Mesenchymal stem cell (in vitro differentiated cells and primary cell): ENCODE results near the gene ATG9A.
"Not testable (repeated sequence)": the region's sequence is repeated elsewhere in the genome, so short reads cannot be mapped to it uniquely, and the experiment has no call there.

Experiments
- DNase-seq: peaks from one replicate; pipeline ENCODE4 v3.0.0-alpha.2; 2013
- H2AFZ ChIP-seq: one replicate; pipeline ENCODE4 v1.6.1; 2013; ENCODE audit warnings: low read depth, mild to moderate bottlenecking, control low read depth, inconsistent platforms, low read length, moderate library complexity
- H2AK5ac ChIP-seq: 2 replicates; pipeline ENCODE4 v1.6.1; 2013; ENCODE audit warnings: low read length, moderate library complexity, mild to moderate bottlenecking, inconsistent platforms; ENCODE audit not compliant: severe bottlenecking
- H2BK120ac ChIP-seq: one replicate; pipeline ENCODE4 v1.6.1; 2013; ENCODE audit warnings: low read depth, mild to moderate bottlenecking, inconsistent platforms, low read length, moderate library complexity
- H2BK12ac ChIP-seq, 2 experiments: one replicate each; pipeline ENCODE4 v1.6.1; 2013; ENCODE audit warnings: inconsistent platforms in 2 of 2, low read length in 2 of 2, mild to moderate bottlenecking in 2 of 2, moderate library complexity in 2 of 2, control low read depth in 1 of 2
- H2BK15ac ChIP-seq: one replicate; pipeline ENCODE4 v1.6.1; 2013; ENCODE audit warnings: mild to moderate bottlenecking, low read depth, inconsistent platforms; ENCODE audit not compliant: poor library complexity, severe bottlenecking
- H2BK5ac ChIP-seq: 2 replicates; pipeline ENCODE4 v1.6.1; 2013; ENCODE audit warnings: low read depth, mild to moderate bottlenecking, low read length, control low read depth, inconsistent platforms; ENCODE audit not compliant: poor library complexity, severe bottlenecking
- H3K14ac ChIP-seq, 2 experiments: one replicate each; pipeline ENCODE4 v1.6.1; 2013; ENCODE audit warnings: inconsistent platforms in 2 of 2, low read length in 2 of 2, control low read depth in 1 of 2, mild to moderate bottlenecking in 1 of 2, moderate library complexity in 1 of 2
- H3K18ac ChIP-seq, 2 experiments: one replicate each; pipeline ENCODE4 v1.6.1; 2013; ENCODE audit warnings: inconsistent platforms in 2 of 2, low read length in 2 of 2, control low read depth in 1 of 2, low read depth in 1 of 2, mild to moderate bottlenecking in 1 of 2
- H3K23ac ChIP-seq, 2 experiments: one replicate each; pipeline ENCODE4 v1.6.1; 2013; ENCODE audit warnings: inconsistent platforms in 2 of 2, low read length in 2 of 2, mild to moderate bottlenecking in 2 of 2, moderate library complexity in 2 of 2, control low read depth in 1 of 2
- H3K27ac ChIP-seq: 2 replicates; pipeline ENCODE4 v1.5.1; 2013; ENCODE audit warnings: mild to moderate bottlenecking, moderate library complexity, low read length, control low read depth, inconsistent platforms; ENCODE audit not compliant: poor library complexity, severe bottlenecking
- H3K27me3 ChIP-seq, 2 experiments: 2 replicates each; pipeline versions ENCODE4 v1.6.1 to v1.7.0; 2013; ENCODE audit warnings: low read length in 2 of 2, mild to moderate bottlenecking in 2 of 2, moderate library complexity in 2 of 2, control low read depth in 1 of 2, inconsistent platforms in 1 of 2; ENCODE audit not compliant: control insufficient read depth in 1 of 2, insufficient read depth in 1 of 2
- H3K36me3 ChIP-seq, 2 experiments: 2 replicates each; pipeline versions ENCODE4 v1.6.1 to v1.7.0; 2013; ENCODE audit warnings: low read length in 2 of 2, control low read depth in 1 of 2, inconsistent platforms in 1 of 2, low read depth in 1 of 2, mild to moderate bottlenecking in 1 of 2; ENCODE audit not compliant: insufficient read depth in 2 of 2, control insufficient read depth in 1 of 2
- H3K4ac ChIP-seq, 2 experiments: one replicate each; pipeline ENCODE4 v1.6.1; 2013; ENCODE audit warnings: inconsistent platforms in 2 of 2, low read length in 2 of 2, mild to moderate bottlenecking in 2 of 2, moderate library complexity in 2 of 2, control low read depth in 1 of 2, low read depth in 1 of 2
- H3K4me1 ChIP-seq: 2 replicates; pipeline ENCODE4 v1.6.1; 2013; ENCODE audit warnings: low read depth, low read length, control low read depth; ENCODE audit not compliant: control insufficient read depth, insufficient read depth
- H3K4me2 ChIP-seq: 2 replicates; pipeline ENCODE4 v1.6.1; 2013; ENCODE audit warnings: low read length, mild to moderate bottlenecking, inconsistent platforms; ENCODE audit not compliant: poor library complexity, severe bottlenecking
- H3K4me3 ChIP-seq, 2 experiments: 2 replicates each; pipeline versions ENCODE4 v1.5.1 to v1.7.0; 2013; ENCODE audit warnings: low read length in 2 of 2, mild to moderate bottlenecking in 2 of 2, control low read depth in 1 of 2, low read depth in 1 of 2; ENCODE audit not compliant: insufficient read depth in 1 of 2
- H3K79me1 ChIP-seq: replicated peaks from 2 replicates; pipeline ENCODE4 v1.6.1; 2013; ENCODE audit warnings: mild to moderate bottlenecking, control low read depth, low read length, inconsistent platforms; ENCODE audit not compliant: poor library complexity, severe bottlenecking
- H3K9ac ChIP-seq: 2 replicates; pipeline ENCODE4 v1.7.0; 2013; ENCODE audit warnings: mild to moderate bottlenecking, low read length, moderate library complexity
- H3K9me3 ChIP-seq: 2 replicates; pipeline ENCODE4 v1.7.0; 2013; ENCODE audit warnings: mild to moderate bottlenecking, low read length; ENCODE audit not compliant: control insufficient read depth
- H4K8ac ChIP-seq: one replicate; pipeline ENCODE4 v1.6.1; 2013; ENCODE audit warnings: inconsistent platforms, mild to moderate bottlenecking, low read length, moderate library complexity
- H4K91ac ChIP-seq: one replicate; pipeline ENCODE4 v1.6.1; 2013; ENCODE audit warnings: mild to moderate bottlenecking, low read length, inconsistent platforms
- WGBS: methylation state at CpG from one replicate; pipeline ENCODE4 v1.1.7; 2013; ENCODE audit warnings: mixed read lengths; 5-methylcytosine and 5-hydroxymethylcytosine counted together

The ATG9A gene

DNA sequence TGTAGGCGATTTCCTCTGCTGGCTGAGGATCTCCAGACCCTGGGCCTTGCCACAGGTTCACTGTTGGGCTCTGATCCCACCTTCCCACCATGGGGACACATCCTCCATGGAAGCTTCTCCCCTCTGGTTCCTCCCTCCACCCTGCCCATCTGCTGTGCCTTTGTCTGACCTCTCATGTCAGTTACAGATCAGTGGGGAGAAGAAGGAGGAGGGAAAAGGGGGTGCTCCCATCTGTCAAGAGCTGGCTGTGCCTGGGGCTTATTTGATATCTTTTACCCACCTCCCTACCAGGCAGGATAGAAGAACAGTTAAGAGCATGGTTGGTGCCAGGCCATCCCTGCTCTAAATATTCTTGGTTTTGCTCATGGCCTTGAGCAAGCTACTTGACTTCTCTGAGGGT is 37.5 kb upstream of the ATG9A start:
- Histone ChIP-seq H3K18ac (no peak overlapping the region), H3K4me1 (peaks cover 11% of the 10 kb centered on the region), H3K4ac (no peak overlapping the region), H3K9me3 (no peaks in the 10 kb centered on the region), H2AFZ (no peak overlapping the region), H4K8ac (no peak overlapping the region), H2BK15ac (no peak overlapping the region), H3K4me2 (no peak overlapping the region), H3K79me1 (no peaks in the 10 kb centered on the region), H4K91ac (no peak overlapping the region), H2BK5ac (no peak overlapping the region), H2AK5ac (no peak overlapping the region), H3K27ac (no peak overlapping the region), H3K4me3 (no peak overlapping the region), H3K27me3 (peaks cover 3 to 11% of the 10 kb centered on the region in 2 experiments), H3K36me3 (no peaks in the 10 kb centered on the region), H3K9ac (no peak overlapping the region), H2BK12ac (no peak overlapping the region), H3K23ac (no peak overlapping the region), H2BK120ac (no peak overlapping the region), H3K14ac (no peak overlapping the region)
- WGBS = no CpG with 5 or more reads among the region's 1 CpG
- DNase-seq = no peak

DNA sequence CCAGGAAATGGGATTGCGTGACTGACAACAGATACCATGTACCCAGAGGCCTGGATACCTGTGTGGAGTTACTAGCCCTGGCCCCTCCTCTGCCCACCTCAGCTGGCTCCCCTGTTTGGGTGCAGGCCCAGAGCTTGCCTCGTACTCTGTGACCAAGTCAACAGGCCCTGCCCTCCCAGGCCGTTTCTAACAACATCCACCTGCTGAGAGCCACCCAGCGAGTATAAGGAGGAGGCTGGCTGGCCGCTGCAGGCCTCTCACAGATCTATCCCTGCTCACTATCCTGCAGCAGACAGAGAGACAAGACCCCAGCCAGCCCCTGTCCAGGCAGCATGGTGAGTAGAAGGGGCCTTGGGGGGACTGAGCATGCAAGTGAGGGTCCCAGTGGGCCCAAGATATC is 36.8 kb upstream of the ATG9A start:
- Histone ChIP-seq H3K9ac (no peak overlapping the region), H3K27ac (no peak overlapping the region), H2AFZ (no peak overlapping the region), H3K4me1 (peaks cover 8% of the 10 kb centered on the region), H2BK15ac (peak overlapping the region; percentile 33), H3K4me2 (no peak overlapping the region), H2AK5ac (no peak overlapping the region), H3K9me3 (no peaks in the 10 kb centered on the region), H3K4ac (no peak overlapping the region), H4K91ac (no peak overlapping the region), H2BK120ac (no peak overlapping the region), H3K27me3 (peaks cover 7 to 16% of the 10 kb centered on the region in 2 experiments), H3K18ac (no peak overlapping the region), H2BK12ac (no peak overlapping the region), H2BK5ac (no peak overlapping the region), H3K23ac (no peak overlapping the region), H3K36me3 (no peaks in the 10 kb centered on the region), H3K79me1 (no peaks in the 10 kb centered on the region), H3K14ac (no peak overlapping the region), H3K4me3 (no peak overlapping the region), H4K8ac (no peak overlapping the region)
- DNase-seq = no peak
- WGBS = 41% methylated on average over 3 of the region's 5 CpGs

GRCh38 chr2:219261024-219261855 is 31.8 kb upstream of the ATG9A start:
- Histone ChIP-seq H3K4me1 (no peaks in the 10 kb centered on the region), H3K4me2 (no peak overlapping the region), H3K14ac (no peak overlapping the region), H2BK15ac (no peak overlapping the region), H3K18ac (no peak overlapping the region), H4K8ac (no peak overlapping the region), H2BK12ac (no peak overlapping the region), H2AFZ (no peak overlapping the region), H3K27ac (no peak overlapping the region), H3K4me3 (no peak overlapping the region), H3K27me3 (peaks cover 15 to 18% of the 10 kb centered on the region in 2 experiments), H2AK5ac (no peak overlapping the region), H3K36me3 (no peaks in the 10 kb centered on the region), H4K91ac (no peak overlapping the region), H3K9ac (no peak overlapping the region), H3K79me1 (no peaks in the 10 kb centered on the region), H3K4ac (no peak overlapping the region), H2BK120ac (no peak overlapping the region), H3K9me3 (no peaks in the 10 kb centered on the region), H2BK5ac (no peak overlapping the region), H3K23ac (no peak overlapping the region)
- WGBS = 78% methylated on average over 2 of the region's 5 CpGs
- no peak for DNase-seq

DNA sequence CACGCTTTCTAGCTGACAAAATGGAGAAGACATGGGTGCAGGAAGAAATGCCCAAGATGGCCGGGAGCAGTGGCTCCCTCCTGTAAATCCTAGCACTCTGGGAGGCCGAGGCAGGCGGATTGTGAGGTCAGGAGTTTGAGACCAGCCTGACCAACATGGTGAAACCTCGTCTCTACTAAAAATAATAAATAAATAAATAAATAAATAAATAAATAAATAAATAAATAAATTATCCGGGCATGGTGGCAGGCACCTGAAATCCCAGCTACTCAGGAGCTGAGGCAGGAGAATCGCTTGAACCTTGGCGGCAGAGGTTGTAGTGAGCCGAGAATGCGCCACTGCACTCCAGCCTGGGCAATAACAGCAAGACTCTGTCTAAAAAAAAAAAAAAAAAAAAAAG is 29.5 kb upstream of the ATG9A start:
- H3K4me3 ChIP-seq, H3K14ac ChIP-seq, H3K23ac ChIP-seq, H3K9ac ChIP-seq, DNase-seq, H2BK12ac ChIP-seq, H4K8ac ChIP-seq, H3K18ac ChIP-seq, H3K4ac ChIP-seq, H2BK5ac ChIP-seq, H4K91ac ChIP-seq, H2BK15ac ChIP-seq, H2AK5ac ChIP-seq, H3K4me2 ChIP-seq, H3K4me1 ChIP-seq, H3K79me1 ChIP-seq, H2BK120ac ChIP-seq, H2AFZ ChIP-seq, H3K36me3 ChIP-seq, H3K9me3 ChIP-seq, H3K27ac ChIP-seq: not testable (repeated sequence)
- H3K27me3 ChIP-seq = peaks cover 18 to 28% of the 10 kb centered on the region in 2 experiments
- WGBS = 87% methylated on average over 6 of the region's 10 CpGs
